Measurements from ENCODE around the gene PAIP2B.
"Not testable (repeated sequence)": the region's sequence is repeated elsewhere in the genome, so short reads cannot be mapped to it uniquely, and the experiment has no call there.

The PAIP2B gene

GRCh38 chr2:71226965-71227560, at the start of gene PAIP2B:
Gene PAIP2B (minus strand): TSS chr2:71227103. CDS start chr2:71202589, 24,514 bp downstream.
- peak; percentile 94 to 96 for DNase-seq (ENCODE audit: low read depth in 2 of 2)

- DNase-seq (ENCODE audit: low read depth in 2 of 2) = no peak
Observed at GRCh38 chr2:71275939-71276310, 49.0 kb upstream of the PAIP2B start.

- no peak for DNase-seq (ENCODE audit: low read depth in 2 of 2)
Observed at GRCh38 chr2:71269511-71270090, 42.7 kb upstream of the PAIP2B start.

- no peak for DNase-seq (ENCODE audit: low read depth in 2 of 2)
Observed at GRCh38 chr2:71263386-71263785, 36.5 kb upstream of the PAIP2B start.

- DNase-seq (ENCODE audit: low read depth in 2 of 2) = no peak
Observed at GRCh38 chr2:71261534-71261933, 34.6 kb upstream of the PAIP2B start.

- no peak for DNase-seq (ENCODE audit: low read depth in 2 of 2)
Observed at GRCh38 chr2:71256421-71256820, 29.5 kb upstream of the PAIP2B start.

GRCh38 chr2:71254776-71255175, 27.9 kb upstream of the PAIP2B start:
- DNase-seq (ENCODE audit: low read depth in 2 of 2) = no peak

- no peak for DNase-seq (ENCODE audit: low read depth in 2 of 2)
Observed at GRCh38 chr2:71254078-71254477, 27.2 kb upstream of the PAIP2B start.

GRCh38 chr2:71253476-71253875, 26.6 kb upstream of the PAIP2B start:
- DNase-seq (ENCODE audit: low read depth in 2 of 2) = no peak

GRCh38 chr2:71252862-71253261, 26.0 kb upstream of the PAIP2B start:
- DNase-seq (ENCODE audit: low read depth in 2 of 2) = no peak

- DNase-seq (ENCODE audit: low read depth in 2 of 2) = no peak
Observed at GRCh38 chr2:71250935-71251334, 24.0 kb upstream of the PAIP2B start.

- no peak for DNase-seq (ENCODE audit: low read depth in 2 of 2)
Observed at GRCh38 chr2:71244302-71244660, 17.4 kb upstream of the PAIP2B start.

GRCh38 chr2:71243634-71244301, 16.9 kb upstream of the PAIP2B start:
- no peak for DNase-seq (ENCODE audit: low read depth in 2 of 2)

- no peak for DNase-seq (ENCODE audit: low read depth in 2 of 2)
Observed at GRCh38 chr2:71240794-71241193, 13.9 kb upstream of the PAIP2B start.

- no peak for DNase-seq (ENCODE audit: low read depth in 2 of 2)
Observed at GRCh38 chr2:71238089-71238488, 11.2 kb upstream of the PAIP2B start.

GRCh38 chr2:71235930-71236587, 9.2 kb upstream of the PAIP2B start:
- no peak for DNase-seq (ENCODE audit: low read depth in 2 of 2)

GRCh38 chr2:71233072-71233471, 6.2 kb upstream of the PAIP2B start:
- DNase-seq (ENCODE audit: low read depth in 2 of 2) = not testable (repeated sequence)

- no peak for DNase-seq (ENCODE audit: low read depth in 2 of 2)
Observed at GRCh38 chr2:71226096-71226964, 573 bp downstream of the PAIP2B start.

GRCh38 chr2:71224935-71225334, 2.0 kb downstream of the PAIP2B start:
- no peak for DNase-seq (ENCODE audit: low read depth in 2 of 2)

GRCh38 chr2:71224457-71224856, 2.4 kb downstream of the PAIP2B start:
- no peak for DNase-seq (ENCODE audit: low read depth in 2 of 2)

GRCh38 chr2:71223767-71224333, 3.1 kb downstream of the PAIP2B start:
- DNase-seq (ENCODE audit: low read depth in 2 of 2) = no peak

- DNase-seq (ENCODE audit: low read depth in 2 of 2) = no peak
Observed at GRCh38 chr2:71220743-71221142, 6.2 kb downstream of the PAIP2B start.

All from stimulated activated CD8-positive, alpha-beta memory T cell treated with anti-CD3 and anti-CD28 coated beads, Interleukin-2, amount 100 ng/mL, for 48 hours (primary cell).